Activated CD8-positive, alpha-beta memory T cell treated with anti-CD3 and anti-CD28 coated beads, Interleukin-2, amount 50 U/mL, for 48 hours (primary cell): ENCODE results near the gene LRP6.
"Not testable (repeated sequence)": the region's sequence is repeated elsewhere in the genome, so short reads cannot be mapped to it uniquely, and the experiment has no call there.

Source experiments
- DNase-seq: peaks from one replicate; pipeline ENCODE4 v3.0.0-alpha.2; 2020

LRP6 gene

GRCh38 chr12:12266873-12267741 lies at the start of gene LRP6:
LRP6 (minus strand) TSS chr12:12267044; CDS start chr12:12266735, 309 bp downstream.
- peak; percentile 85 for DNase-seq

DNA sequence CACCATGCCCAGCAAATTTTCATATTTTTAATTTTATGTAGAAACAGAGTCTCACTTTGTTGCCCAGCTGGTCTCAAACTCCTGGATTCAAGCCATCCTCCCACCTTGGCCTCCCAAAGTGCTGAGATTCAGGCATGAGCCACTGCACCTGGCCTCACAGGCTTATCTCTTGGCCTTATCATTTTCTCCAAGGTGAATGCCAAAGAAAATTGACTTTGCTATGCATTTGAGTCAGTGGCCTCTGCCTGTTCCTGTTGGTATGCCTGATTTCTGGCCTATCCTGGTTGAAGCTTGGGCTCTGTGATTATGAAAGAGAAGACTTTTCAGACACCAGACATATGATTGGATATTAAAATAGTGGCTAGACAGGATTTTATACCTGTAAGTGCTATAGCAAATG lies 49.0 kb upstream of the LRP6 start:
- DNase-seq, result no peak

DNA sequence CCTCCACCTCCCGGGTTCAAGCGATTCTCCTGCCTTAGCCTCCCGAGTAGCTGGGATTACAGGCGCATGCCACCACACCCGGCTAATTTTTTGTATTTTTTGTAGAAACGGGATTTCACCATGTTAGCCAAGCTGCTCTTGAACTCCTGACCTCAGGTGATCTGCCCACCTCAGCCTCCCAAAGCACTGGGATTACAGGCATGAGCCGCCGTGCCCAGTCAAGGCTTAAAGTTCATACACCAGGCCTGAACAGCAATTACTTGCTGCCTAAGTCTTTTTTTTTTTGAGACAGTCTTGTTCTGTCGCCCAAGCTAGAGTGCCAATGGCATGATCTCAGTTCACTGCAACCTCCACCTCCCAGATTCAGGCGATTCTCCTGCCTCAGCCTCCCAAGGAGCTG lies 43.9 kb upstream of the LRP6 start:
- DNase-seq, result not testable (repeated sequence)

GRCh38 chr12:12305568-12306300 lies 38.9 kb upstream of the LRP6 start:
- no peak for DNase-seq

DNA sequence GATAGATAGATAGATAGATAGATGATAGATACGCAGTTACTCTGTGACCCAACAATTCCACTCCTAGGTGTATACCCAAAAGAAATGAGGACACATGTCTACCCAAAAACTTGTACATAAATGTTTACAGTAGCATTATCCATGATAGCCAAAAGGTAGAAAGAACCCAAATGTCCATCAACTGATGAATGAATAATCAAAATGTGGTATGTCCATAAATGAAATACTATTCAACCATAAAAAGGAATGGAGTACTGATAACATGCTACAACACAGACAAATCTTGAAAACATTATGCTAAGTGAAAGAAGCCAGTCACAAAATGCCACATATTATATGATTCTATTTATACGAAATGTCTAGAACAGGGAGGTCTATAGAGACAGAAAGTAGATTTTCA lies 36.1 kb upstream of the LRP6 start:
- DNase-seq, result no peak

GRCh38 chr12:12301122-12301521 lies 34.3 kb upstream of the LRP6 start:
- no peak for DNase-seq

- no peak for DNase-seq
Measured at GRCh38 chr12:12297201-12297830, 30.5 kb upstream of the LRP6 start.

DNA sequence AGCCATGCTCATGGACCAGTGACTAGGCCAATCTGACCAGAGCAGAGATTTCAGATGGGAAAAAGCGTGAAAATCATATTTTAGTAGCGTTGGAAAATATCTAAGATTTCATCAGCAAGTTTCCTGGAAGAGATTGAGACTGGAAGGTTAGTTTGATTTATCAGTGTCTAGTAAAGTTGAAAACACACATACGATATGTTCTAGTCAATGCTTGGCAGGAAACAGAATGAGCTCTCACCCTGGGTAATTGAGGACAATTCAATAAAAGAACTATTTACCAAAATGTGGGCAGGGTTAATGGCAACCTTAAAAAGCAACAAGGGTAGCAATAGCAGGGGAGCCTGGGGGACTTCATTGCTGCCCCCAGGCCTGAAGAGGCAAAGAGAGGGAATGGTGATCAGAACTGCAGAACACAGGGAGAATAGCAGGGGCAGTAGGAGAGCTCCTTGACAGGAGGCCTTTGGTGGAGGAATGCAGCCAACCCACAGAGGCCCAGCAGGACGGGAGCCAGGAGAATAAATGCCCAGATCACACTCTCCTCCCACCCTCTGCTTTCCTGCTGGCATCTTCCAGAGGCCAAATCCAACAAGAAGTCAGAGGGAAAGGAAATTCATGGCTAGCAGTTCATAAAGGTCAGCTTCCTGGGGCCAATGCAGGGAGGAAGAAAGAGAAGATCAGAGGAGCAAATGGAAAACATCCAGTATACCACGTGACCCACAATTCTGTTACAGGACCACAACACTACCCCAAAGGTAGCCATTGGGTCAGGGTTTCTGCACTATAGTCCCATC lies 27.6 kb upstream of the LRP6 start:
- DNase-seq, result no peak

DNA sequence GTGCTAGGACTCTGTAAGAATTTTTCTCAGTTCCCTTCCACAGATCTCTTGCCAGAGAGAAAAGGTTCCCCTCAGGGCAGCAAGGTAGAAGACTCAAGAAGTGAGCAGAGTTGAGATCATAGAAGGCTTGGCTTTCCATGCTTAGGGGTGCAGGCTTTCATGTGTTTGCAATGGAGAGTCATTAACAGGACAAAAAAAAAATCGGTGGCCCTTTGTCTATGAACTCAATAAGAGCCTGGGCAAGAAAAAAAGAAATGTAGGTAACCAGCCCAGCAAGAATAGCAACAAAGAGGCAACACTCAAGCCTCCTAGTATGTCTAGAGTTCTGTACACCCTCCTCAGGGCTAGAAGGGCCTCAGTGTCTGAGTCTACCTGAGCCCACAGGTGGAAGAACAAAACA lies 23.4 kb upstream of the LRP6 start:
- DNase-seq, result no peak

DNA sequence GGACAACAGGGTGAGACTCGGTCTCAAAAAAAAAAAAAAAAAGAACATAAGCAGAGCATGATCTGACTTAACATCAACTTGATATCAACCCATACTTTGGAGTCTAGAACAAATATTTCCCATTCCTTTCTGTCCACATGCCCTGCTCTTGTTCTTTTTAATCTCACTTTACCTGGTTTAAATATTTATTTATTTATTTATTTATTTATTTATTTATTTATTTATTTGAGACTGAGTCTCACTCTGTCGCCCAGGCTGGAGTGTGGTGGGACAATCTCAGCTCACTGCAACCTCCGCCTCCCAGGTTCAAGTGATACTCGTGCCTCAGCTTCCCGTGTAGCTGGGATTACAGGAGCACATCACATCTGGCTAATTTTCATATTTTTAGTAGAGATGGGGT lies 19.6 kb upstream of the LRP6 start:
- no peak for DNase-seq

DNA sequence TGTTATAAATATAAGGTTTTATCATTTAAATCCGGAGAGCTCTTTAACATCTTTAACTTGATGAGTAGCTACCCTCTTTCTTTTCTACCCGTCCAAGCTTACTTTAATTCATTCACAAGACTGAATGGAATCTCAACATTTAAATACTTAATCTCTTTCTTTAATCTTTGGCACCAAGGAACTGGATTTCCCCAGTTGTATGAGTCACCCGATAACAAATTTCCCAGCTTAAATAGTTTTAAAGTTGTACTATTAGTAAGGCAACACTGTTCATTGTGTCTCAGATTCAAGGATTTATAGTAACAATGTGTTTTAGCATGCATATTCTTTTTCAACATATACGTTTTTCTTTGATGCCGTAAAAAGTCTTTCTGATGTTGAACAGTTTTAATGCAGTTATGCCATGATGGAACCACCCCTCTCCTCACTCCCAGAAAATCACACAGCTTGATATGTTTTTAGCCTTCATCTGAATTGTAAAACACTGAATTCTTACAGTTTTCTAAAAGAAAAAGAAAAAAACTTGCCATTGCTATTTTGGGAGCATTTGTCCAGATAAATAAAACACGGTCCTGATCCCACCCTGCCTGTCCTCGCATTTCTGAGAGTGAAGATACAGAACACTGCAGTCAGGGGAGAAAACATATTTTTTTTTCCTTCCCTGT lies 16.0 kb upstream of the LRP6 start:
- no peak for DNase-seq

DNA sequence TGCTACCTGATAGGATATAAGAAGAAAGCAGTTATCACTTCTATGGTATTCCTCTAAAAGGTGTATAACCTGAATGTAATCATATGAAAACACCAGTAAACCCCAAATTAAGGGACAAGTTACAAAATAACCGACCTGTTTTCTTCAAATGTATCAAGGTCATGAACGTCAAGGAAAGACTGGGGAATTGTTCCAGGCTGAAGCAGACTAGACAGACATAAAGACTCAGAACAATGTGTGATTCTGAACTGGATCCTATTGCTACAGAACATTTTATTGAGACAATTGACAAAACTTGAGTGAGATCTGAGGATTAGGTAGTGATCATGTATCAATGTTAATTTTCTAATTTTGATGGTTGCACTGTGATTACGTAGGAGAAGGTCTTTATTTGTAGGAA lies 15.4 kb upstream of the LRP6 start:
- DNase-seq, result no peak

GRCh38 chr12:12281134-12281533 lies 14.3 kb upstream of the LRP6 start:
- DNase-seq, result no peak

GRCh38 chr12:12278899-12279298 lies 12.1 kb upstream of the LRP6 start:
- DNase-seq, result no peak

DNA sequence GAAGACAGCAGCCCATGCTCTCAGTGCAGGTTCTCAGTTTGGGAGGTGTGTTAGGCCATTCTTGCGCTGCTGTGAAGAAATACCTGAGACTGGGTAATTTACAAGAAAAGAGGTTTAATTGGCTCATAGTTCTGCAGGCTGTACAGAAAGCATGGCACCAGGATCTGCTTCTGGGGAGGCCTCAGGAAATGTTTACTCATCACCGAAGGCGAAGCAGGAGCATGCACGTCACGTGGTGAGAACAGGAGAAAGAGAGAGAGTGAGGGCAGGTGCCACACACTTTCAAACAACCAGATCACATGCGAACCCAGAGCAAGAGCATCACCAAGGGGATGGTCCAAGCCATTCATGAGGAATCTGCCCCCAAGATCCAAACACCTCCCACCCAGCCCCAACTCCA lies 9.0 kb upstream of the LRP6 start:
- DNase-seq, result no peak

GRCh38 chr12:12273291-12273957 lies 6.6 kb upstream of the LRP6 start:
- no peak for DNase-seq

DNA sequence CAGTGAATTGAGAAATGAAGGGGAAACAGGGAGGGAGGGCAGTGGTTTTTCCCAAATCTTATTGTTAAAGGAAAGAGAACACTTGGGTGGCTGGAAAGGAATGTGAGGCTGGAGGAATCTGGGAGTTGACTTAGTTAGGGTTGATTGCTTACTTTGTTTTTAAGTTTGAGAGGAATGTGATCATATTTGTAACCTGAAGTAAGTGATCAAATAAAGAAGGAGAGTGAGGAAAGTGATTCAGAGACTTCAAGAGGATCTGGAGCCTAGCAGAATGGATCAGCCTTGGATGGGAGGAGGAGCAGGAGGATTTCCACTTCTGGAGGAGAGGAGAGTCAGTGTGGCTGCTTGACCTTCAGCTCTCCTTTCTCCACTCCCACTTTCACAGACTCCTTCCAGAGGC lies 6.0 kb upstream of the LRP6 start:
- no peak for DNase-seq

GRCh38 chr12:12270226-12270625 lies 3.4 kb upstream of the LRP6 start:
- no peak for DNase-seq

DNA sequence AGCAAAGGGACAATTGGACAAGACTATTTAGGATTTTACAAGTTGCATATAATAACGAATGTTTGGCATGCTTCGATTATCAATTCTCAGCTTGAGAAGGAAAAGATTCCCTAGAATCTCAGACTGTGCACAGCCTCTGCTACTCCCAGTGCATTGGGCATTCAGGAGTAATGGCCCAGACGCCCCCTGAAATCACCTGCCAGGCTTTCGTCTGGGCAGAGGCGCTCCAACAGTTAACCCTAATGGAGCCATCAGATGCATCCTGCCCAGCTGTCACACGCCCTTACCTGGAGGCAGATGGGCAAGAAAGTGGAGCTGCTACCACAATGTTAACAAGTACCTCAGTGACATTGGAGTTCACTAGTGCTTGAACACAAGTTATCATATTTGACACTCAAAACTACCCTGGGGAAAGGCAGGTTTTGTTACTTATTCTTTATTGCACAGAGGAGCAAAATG lies 927 bp upstream of the LRP6 start:
- DNase-seq, result peak; percentile 53

DNA sequence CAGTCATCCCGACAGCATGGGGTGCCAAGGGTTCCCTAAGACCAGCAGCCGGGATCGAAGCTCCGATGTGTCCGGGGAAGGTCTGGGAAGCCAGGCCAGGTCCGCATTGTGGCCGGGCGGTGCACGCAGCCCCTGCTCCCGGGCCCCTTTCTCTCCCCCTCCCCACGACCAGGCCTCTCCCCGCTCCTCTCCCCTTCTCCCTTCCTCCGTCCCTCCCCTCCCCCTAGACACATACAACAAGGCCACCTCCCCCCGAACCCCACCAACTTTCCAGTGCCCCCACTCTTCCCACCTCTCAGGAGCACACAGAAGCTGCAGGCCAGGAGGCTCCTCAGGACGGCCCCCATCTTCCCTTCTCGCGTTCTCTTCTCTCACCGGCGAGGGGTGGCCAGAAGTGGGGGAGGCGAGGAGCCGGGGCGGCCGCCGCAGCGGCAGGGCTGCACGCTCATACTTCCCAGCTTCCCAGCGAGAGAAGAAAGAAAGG lies 413 bp downstream of the LRP6 start:
- no peak for DNase-seq

- DNase-seq, result no peak
Measured at GRCh38 chr12:12265571-12266388, 1.1 kb downstream of the LRP6 start.
